ENCODE data around the gene TGFBR2.

- TF ChIP-seq CTCF (IDR thresholded peaks at IDR 0.05; ENCODE audit: low read depth, low read length) (no peak), EZH2phosphoT487 (IDR thresholded peaks at IDR 0.05; ENCODE audit: low read depth) (no peak)
These were observed 113.1 kb downstream of the TGFBR2 start for GRCh38 chr3:30719536-30719935.
